ENCODE measurements around the gene PPP1R1A.

PPP1R1A gene
- 0 to 0.04 (median 0) reads per million in 3 experiments for total RNA-seq

GRCh38 chr12:54588110-54588889, at the start of gene PPP1R1A:
TSS of gene PPP1R1A (minus strand) at chr12:54588659. CDS start at chr12:54588488, 171 bp downstream.
- no peak for DNase-seq

- no peak for DNase-seq
Measured at GRCh38 chr12:54634795-54635194, 46.3 kb upstream of the PPP1R1A start, which contains the start of gene LACRT. TSS of gene LACRT (minus strand) at chr12:54634895. CDS start at chr12:54634841, 54 bp downstream.

DNA sequence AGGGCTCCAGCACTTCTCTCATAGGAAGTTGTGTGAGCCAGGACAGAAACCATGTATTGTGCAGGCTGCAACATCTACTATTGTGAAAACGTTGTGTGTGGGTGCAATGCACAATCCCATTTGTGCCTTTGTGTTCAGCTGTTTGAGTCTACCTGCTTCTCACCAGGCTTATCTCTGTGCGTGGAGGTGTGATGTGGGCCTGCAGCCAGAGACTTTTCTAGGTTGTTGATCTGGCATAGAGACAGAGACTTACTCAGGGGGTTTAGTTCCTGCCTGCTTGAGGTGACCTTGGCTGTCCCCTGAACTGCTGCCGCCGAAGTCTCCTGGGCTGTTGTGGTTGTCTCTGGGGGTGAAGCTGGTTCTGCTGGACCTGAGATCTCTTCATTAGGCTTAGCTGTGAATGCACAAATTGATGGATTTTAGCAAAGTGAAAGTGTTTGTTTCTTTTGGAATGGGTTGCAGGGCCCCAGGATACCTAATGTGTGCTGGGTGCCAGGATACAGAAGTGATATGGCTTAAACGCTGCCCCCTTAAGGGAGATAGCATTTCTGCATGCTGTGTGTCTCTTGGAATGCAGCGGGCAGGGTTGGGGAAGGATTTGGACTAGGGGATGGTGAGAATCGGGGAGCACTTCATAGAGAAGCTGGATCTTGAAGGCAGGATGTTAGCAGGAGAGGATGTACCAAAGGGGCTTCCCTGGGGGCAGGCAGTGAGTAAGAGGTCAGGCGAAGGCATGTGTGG, 43.7 kb upstream of the PPP1R1A start:
- DNase-seq = no peak

DNA sequence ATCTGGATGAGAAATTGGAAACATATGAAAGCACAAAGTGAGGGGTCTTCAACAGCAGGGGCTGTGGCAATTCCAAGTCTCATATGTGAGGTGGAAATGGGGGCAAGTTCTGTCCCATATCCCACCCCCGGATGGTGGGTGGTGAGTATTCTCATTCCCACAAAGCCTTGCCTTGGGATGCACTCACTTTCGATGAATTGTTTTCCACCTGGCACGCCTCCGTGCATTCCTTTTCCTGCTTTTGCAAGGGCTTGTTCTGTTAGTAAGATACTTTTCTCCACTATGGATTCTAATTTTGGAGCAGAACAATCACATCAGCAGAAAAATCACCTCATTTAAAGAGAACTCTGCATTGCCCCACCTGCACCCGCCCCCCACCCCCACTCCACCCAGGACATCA, 43.1 kb upstream of the PPP1R1A start:
- DNase-seq = no peak

DNA sequence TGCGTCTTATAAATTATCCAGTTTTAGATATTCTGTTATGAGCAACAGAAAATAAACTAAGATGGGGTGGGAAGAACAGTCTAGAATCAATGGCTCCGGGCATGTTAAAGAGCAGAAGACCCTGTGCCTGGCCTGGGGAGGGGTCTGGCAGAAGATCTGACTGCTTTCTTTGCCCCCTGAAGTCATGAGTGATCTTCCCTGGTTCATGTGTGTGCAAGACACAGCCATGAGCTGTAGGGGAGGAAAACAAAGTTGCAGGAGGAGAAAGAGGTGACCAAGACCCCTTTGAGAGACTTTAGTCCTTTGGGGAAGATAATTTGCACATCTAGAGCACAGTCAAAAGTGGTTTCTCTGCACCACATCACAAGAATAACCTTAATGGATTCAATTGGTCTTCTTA, 41.5 kb upstream of the PPP1R1A start:
- no peak for DNase-seq

GRCh38 chr12:54628186-54628846, 39.9 kb upstream of the PPP1R1A start:
- DNase-seq = no peak

DNA sequence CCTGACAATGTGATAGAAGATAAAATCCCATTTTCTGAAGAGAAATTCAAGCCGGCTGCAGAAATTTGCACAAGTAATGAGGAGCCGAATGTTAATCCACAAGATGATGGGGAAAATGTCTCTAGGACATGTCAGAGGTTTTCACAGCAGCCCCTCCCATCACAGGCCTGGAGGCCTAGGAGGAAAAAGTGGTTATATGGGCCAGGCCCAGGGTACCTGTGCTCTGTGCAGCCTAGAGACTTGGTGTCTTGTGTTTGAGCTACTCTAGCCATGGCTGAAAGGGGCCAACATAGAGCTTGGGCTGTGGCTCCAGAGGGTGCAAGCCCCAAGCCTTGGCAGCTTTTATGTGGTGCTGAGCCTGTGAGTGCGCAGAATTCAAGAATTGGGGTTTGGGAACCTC, 38.8 kb upstream of the PPP1R1A start:
- no peak for DNase-seq

DNA sequence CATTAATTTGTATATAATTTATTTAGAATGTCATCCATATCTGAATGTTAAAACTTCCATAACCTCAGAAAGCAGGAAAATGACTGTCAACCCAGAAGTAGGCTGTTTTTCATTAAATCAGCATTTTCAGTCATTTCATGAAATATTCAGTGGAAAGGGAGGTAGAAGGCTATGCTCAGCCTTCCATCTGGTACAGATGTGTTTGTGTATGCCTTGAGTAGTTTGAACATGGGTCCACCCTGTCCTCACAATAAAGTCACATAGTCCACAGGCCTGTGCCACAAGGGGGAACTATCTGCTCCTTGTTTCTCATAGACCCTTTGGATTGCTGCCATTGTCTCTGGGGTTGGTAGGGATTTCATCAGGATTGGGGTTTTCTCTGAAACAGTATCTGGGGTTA, 37.1 kb upstream of the PPP1R1A start:
- no peak for DNase-seq

- DNase-seq = no peak
Measured at GRCh38 chr12:54624315-54625279, 36.1 kb upstream of the PPP1R1A start.

- no peak for DNase-seq
Measured at GRCh38 chr12:54622463-54623183, 34.2 kb upstream of the PPP1R1A start.

GRCh38 chr12:54616933-54617680, 28.6 kb upstream of the PPP1R1A start:
- DNase-seq = no peak

GRCh38 chr12:54612225-54612750, 23.8 kb upstream of the PPP1R1A start:
- DNase-seq = no peak

GRCh38 chr12:54611715-54612149, 23.3 kb upstream of the PPP1R1A start:
- no peak for DNase-seq

DNA sequence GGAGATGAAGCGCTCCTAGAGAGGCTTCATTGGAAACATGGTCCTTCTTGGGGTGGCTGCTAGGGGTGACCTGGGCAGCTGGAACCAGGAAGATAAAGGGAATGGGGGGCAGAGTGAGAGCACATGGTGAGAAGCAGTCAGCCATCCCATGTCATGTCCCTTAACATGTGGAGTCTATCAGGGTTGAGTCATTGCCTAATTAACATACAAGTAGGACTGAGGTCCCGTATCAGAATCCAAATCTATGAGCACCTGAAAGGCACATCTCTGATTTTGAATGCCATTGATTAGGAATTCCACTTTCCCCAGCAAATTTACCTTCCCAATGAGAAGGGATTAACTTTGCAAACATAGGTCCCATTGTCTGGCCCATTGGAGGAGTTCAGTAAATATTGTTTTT, 20.3 kb upstream of the PPP1R1A start:
- DNase-seq = no peak

- DNase-seq = no peak
Measured at GRCh38 chr12:54608156-54608555, 19.7 kb upstream of the PPP1R1A start.

GRCh38 chr12:54606556-54606955, 18.1 kb upstream of the PPP1R1A start:
- DNase-seq = no peak

DNA sequence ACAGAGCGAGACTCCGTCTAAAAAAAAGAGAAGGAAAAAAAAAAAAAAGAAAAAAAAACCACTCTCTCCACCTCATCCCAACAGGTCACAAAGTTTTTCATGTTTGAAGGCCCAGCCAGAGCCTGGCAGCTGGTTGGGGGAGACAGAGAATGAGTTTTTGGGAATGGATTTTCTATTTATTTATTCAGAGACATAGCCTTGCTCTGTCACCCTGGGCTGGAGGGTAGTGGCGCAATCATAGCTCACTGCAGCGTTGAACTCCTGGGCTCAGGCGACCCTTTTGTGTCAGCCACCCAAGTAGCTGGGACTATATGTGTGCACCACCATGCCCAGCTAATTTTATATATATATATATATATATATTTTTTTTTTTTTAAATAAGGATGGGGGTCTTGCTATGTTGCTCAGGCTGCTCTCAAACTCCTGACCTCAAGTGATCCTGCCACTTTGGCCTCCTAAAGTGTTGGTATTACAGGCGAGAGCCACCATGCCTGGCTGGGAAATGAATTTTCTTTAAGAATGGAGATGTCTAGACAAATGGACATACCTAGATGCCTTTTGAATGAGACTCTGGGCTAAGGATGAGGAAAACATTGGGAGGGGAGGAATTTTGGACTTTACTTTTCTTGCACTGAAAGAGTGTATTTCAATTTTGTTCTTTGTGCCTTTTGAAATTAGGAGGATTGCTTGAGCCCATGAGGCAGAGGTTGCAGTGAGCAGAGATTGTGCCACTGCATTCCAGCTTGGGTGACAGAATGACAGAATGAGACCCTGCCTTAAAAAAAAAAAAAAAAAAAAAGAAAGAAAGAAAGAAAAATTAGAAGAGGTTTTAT, 16.9 kb upstream of the PPP1R1A start:
- DNase-seq = no peak

DNA sequence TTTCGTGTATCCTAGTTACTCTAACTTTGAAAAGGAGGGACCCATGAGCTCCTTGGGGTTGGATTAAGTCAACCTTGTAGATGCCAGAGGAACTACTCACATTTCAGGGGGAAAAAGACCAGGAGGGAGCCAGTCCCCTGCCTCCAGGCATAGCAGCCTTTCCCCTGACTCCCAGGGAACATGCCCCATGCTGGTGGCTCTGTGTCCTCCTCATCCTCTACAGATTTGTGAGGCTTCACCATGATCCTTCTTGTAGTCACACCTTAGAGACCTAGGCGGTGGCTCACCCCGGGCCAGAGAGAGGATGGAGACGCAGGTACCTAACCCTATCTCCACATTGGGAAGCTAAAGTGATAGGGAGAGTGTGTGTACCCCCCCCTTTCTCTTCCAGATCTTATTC, 16.0 kb upstream of the PPP1R1A start:
- no peak for DNase-seq

GRCh38 chr12:54603872-54604271, 15.4 kb upstream of the PPP1R1A start:
- no peak for DNase-seq
